GM19438 (cell line): ENCODE measurements around the gene SYNGR3.

ENCODE experiments used
- ATAC-seq: cut with Tn5 transposase; IDR thresholded peaks from one replicate; pipeline ENCODE4 v1.9.1; 2021; ENCODE audit warnings: low read depth; ENCODE audit not compliant: unreplicated experiment

SYNGR3 gene

GRCh38 chr16:1991135-1991551 lies 1.4 kb downstream of the SYNGR3 start:
- no peak for ATAC-seq

- ATAC-seq: no peak
Measured at GRCh38 chr16:1991588-1991947, 1.8 kb downstream of the SYNGR3 start.

GRCh38 chr16:1991948-1992703 lies 2.4 kb downstream of the SYNGR3 start:
- ATAC-seq: no peak

GRCh38 chr16:1992704-1993317 lies 3.0 kb downstream of the SYNGR3 start:
- no peak for ATAC-seq

DNA sequence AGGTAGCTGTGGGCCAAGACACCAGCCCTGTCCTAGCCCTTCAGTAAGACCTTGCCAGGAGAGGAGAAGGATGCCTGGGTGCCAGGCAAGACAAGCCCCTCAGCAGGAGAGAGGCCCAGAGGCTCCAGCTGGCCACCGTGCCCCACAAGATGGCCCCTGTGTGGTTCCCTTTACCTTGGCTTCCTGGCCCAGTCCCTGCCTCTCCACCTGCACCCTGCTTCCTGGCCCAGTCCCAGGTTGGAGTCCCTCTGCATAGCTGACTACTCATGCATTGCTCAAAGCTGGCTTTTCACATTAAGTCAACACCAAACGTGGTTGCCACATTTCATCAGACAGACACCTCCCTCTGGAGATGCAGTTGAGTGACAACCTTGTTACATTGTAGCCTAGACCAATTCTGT lies 4.0 kb downstream of the SYNGR3 start:
- no peak for ATAC-seq

DNA sequence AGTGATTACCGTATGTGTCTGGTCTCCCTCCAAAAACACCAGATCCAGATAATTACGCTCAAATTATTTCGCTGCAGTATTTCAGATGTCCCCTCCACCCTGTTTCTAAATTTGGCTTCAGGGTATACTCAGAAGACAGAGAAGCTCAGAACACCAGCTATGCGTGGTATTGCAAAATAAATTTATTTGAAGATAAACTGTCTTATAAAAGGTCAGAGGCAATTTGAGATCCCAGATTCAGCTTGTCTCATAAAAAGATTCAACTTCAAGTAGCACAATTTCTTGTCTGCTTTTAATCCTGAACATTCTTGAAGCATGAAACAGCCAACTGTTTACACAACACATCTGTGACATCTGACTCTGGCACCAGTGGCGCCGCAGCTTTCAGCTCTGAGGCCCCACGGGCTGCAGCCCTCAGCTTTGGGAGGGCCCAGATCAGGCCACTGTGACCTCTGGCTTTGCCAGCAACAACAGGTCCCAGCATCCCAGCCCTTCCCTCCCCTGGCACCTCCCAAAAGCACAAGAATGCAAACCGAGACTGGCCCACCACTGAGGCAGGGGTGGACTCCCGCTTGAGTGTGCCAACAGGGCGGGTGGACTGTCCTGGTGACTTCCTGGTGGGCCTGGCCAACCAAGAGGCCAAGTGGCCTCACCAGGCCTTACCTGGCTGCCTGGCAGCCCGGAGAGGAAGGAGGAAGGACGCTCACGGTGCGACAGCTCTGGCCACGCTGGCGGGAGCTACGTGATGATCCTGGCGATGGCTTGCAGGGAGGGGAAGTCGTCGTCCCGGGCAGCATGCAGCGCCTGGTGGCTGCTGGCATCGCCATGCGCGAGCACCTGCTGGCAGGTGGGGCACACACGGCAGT lies 8.0 kb downstream of the SYNGR3 start:
- no peak for ATAC-seq

GRCh38 chr16:1998360-1998835 lies 8.6 kb downstream of the SYNGR3 start:
- no peak for ATAC-seq

- ATAC-seq: no peak
Measured at GRCh38 chr16:1998852-1999801, 9.4 kb downstream of the SYNGR3 start.

DNA sequence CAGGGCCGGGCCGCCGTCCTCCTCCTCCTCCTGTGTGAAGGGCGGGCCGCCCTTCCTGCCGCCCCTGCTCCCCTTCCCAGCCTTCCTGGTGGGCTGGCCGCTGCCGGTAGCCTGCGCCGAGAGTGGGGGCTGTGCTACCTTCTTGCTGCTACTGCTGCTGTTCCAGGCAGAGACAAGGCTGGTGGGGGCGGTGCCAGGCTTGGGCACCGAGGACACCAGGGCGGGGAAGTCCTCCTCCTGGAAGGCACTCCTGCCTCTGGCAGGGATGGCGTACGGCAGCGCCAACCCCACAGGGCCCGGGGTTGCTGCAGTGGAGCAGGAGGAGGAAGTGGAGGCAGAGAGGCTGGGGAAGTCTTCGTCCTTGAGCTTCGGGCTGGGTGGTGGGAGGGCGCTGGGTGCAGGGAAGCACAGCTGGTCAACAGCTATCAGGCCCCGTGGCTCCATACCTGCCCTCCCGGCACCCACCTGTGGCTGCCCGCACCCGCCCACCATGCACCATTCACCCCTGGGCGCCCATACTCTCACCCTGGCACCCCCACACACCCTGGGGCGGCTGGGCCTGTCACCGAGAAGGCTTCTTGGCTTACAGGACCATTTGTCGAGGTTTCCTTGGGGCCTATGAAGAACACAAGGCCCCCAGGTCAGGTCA lies 10.2 kb downstream of the SYNGR3 start:
- ATAC-seq: no peak

- ATAC-seq: no peak
Measured at GRCh38 chr16:2001035-2001434, 11.3 kb downstream of the SYNGR3 start.

DNA sequence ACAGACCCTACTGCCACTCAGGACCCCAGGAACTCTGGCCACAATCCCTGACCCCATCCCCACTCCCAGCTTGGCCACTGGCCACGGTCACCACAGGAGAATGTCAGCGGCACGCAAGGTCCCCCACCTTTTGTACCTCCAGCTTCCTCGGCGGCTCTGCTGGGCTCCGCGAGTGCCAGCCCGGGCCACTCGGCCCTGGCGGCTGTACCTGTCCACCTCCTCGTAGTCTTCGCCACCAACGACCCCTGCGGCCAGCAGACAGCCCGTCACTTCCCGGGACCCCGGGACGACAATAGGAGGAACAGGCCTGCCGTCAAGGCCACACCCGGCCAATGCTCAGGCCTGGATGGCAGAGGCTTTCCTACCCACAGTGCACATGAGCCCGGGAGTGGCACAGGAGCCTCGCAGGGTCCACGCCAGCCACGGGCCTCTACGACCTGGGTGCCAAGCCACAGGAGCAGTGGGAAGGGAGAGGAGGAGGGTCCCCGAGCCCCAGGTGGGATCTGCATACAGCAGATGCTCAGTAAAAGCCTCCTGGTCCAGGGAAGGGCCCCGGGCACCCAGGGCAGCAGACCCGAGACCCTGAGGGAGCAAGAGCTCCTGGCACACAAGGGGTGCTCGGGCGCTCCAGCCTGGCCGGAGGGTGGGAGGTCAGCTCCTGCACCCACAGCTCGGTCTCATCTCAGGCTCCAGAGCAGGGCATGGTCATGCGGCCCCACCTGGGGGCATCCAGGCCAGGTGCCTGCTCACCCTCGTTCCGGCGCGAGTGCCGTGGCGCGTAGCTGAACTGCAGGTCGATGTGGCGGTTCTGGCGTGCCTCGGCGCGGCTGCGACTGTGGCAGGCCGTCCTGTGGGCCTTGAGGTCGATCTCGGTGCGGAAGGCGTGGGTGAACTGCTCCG lies 11.9 kb downstream of the SYNGR3 start:
- ATAC-seq: no peak

GRCh38 chr16:2002406-2003230 lies 12.8 kb downstream of the SYNGR3 start:
- ATAC-seq: no peak

DNA sequence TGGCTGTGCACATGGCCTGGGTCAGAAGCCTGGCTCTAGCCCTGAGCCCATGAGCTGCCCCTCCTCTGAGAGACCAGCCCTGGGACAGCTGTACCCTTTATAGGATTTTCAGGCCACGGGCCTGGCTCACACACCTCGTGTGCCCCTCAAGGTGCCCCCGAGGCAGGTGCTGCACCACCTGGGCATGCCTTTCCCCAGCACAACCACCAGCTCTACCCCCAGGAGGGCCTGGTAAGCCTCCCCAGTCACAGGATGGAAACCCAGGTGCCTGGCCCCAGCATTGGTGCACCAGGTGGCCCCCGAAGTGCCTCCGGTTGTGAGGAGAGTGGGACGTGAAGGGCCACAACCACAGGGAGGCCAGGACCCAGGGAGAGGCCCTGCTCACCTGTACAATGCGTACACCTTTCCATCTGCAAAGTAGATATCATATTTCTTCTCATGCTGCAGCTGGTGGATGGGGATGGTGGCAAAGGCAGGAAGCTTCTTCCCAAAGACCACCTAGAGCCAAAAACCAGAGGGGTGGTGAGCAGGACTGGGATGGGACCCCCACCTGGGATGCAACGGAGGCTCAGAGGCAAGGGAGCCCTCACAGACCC lies 13.6 kb downstream of the SYNGR3 start:
- ATAC-seq: no peak

GRCh38 chr16:2003827-2004641 lies 14.3 kb downstream of the SYNGR3 start:
- ATAC-seq: no peak

DNA sequence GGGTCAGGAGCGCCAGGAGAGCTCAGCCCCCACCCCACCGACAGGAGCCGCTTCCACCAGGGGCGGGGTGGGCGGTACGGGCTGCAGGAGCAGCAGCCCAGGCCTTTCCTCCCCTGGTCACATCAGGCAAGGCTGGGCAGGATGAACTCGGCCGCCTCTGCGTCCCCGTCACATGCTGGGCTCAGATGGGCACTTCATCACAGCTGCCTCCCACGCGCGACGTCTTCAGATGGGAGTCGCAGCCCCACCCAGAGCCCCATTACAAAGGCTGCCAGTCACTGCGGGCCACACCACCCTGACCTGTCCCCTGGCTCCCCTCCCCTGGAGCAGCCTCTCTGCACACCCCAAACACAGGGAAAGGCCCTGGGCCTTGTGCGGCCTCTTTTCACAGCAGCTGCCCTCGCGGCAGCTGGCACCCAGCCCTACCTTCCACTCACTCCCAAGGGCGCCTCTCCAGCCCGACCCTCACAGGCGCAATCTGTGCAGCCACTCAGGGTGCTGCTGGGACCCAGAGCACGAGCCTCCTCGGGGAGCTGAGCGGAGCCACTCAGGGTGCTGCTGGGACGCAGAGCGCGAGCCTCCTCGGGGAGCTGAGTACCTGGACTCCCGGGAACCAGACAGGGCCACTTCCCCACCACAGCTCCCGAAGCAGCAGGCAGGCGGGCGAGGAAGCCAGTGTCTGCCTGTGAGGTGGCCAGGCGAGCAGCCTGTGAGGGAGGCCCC lies 15.2 kb downstream of the SYNGR3 start:
- no peak for ATAC-seq

DNA sequence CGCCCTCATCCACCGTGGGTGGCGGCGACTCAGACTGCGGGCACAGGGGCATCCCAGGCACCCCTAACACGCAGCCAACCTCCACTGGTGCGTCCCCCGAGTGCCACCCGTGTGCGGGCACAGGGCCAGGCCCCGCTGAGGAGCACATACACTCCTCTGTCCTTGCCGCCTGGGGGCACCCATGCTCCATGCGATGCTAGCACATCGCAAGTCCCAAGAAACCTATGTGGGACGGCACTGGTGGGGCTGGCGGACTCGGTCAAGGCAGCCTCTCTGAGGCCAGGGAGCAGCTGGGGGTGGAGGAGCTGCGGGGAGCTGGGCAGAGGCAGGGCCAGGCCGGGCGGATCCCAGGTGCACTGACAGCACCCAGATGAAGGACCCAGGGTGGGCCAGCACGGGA lies 15.9 kb downstream of the SYNGR3 start:
- no peak for ATAC-seq
